22Rv1 (cell line): Measurements from ENCODE around the gene TLR4.

Experiments
- ZFX ChIP-seq: fragments of 450-650 bp; IDR thresholded peaks from 2 replicates; pipeline ENCODE4 v1.6.1; 2017; ENCODE audit warnings: antibody characterized with exemption, borderline replicate concordance
- TF ChIP-seq, protein P1 (sequence below): fragments of 450-650 bp; IDR thresholded peaks from 2 replicates; pipeline ENCODE4 v1.5.1; 2017; ENCODE audit warnings: mild to moderate bottlenecking

DNA sequence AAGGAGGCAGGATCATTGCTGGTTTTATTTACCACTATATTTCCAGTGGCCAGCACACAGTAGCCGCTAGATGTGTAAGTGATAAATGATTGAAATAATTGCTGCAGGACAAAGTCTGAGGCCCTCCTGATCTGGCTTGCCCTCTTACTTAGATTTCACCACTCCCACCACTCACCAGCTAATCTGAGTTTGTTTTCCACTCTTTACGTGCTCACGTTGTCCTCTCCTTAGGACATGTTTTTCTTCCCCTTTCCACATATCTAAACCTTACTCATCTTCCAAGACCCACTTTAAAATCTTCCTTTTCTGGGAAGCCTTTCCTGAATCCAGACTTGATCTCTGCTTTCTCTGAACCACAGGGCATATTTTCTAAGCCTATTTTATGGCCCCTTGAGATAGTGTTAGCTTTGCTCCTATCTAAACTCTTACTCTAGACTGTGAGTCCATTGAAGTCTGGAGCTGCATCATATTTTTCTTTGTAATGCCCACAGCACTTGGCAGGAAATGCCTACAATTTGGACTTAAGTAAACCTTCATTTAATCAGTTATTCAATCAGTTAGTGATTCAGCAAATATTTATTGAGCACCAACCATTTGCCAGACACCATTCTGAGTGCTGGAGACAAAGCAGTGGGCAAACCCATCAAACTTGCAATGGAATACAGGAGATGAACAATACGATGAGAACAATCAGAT is 2.4 kb downstream of the TLR4 start:
- TF ChIP-seq, protein P1, sequence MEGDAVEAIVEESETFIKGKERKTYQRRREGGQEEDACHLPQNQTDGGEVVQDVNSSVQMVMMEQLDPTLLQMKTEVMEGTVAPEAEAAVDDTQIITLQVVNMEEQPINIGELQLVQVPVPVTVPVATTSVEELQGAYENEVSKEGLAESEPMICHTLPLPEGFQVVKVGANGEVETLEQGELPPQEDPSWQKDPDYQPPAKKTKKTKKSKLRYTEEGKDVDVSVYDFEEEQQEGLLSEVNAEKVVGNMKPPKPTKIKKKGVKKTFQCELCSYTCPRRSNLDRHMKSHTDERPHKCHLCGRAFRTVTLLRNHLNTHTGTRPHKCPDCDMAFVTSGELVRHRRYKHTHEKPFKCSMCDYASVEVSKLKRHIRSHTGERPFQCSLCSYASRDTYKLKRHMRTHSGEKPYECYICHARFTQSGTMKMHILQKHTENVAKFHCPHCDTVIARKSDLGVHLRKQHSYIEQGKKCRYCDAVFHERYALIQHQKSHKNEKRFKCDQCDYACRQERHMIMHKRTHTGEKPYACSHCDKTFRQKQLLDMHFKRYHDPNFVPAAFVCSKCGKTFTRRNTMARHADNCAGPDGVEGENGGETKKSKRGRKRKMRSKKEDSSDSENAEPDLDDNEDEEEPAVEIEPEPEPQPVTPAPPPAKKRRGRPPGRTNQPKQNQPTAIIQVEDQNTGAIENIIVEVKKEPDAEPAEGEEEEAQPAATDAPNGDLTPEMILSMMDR, result no peak
- TF ChIP-seq ZFX, result no peak
